SU-DHL-6 (cell line): ENCODE results near the gene GALNT12.

Experiments used
- H2AFZ ChIP-seq: fragments of 200-600 bp; sonication (generic); 2 replicates; pipeline ENCODE4 v1.6.1; 2014; ENCODE audit warnings: low read depth, mild to moderate bottlenecking, moderate library complexity, mixed read lengths, antibody characterized with exemption, low read length; ENCODE audit not compliant: severe bottlenecking
- H3F3A ChIP-seq: fragments of 200-600 bp; shearing (Covaris generic); 2 replicates; pipeline ENCODE4 v1.6.0; 2016; ENCODE audit warnings: antibody characterized with exemption, mild to moderate bottlenecking; ENCODE audit not compliant: insufficient read depth
- H3K27ac ChIP-seq: fragments of 200-600 bp; sonication (generic); 2 replicates; pipeline ENCODE4 v1.5.1; 2016; ENCODE audit warnings: low read depth, mild to moderate bottlenecking, low read length, moderate library complexity, mixed read lengths
- H3K27me3 ChIP-seq: fragments of 200-600 bp; sonication (generic), shearing (Covaris generic); 2 replicates; pipeline ENCODE4 v1.6.0; 2014; ENCODE audit warnings: mild to moderate bottlenecking, low read length
- H3K36me3 ChIP-seq: fragments of 200-600 bp; sonication (generic); 2 replicates; pipeline ENCODE4 v1.6.1; 2014; ENCODE audit warnings: mild to moderate bottlenecking, low read length, mixed read lengths
- H3K4me2 ChIP-seq: fragments of 300-600, 200-600 bp; shearing (Covaris generic), sonication (generic); 2 replicates; pipeline ENCODE4 v1.6.0; 2014; ENCODE audit warnings: low read length, low read depth, mild to moderate bottlenecking; ENCODE audit not compliant: poor library complexity, severe bottlenecking
- H3K4me3 ChIP-seq: fragments of 200-600 bp; sonication (generic); 2 replicates; pipeline ENCODE4 v1.5.1; 2014; ENCODE audit warnings: antibody characterized with exemption, low read length, mild to moderate bottlenecking, mixed read lengths; ENCODE audit not compliant: insufficient read depth, poor library complexity, severe bottlenecking
- H3K79me2 ChIP-seq: fragments of 200-600 bp; sonication (generic); 2 replicates; pipeline ENCODE4 v1.6.1; 2014; ENCODE audit warnings: mild to moderate bottlenecking, low read length, moderate library complexity; ENCODE audit not compliant: insufficient read depth
- H3K9ac ChIP-seq: fragments of 200-600 bp; sonication (generic); 2 replicates; pipeline ENCODE4 v1.7.0; 2014; ENCODE audit warnings: mild to moderate bottlenecking, low read length
- H3K9me2 ChIP-seq: fragments of 200-600 bp; sonication (generic); replicated peaks from 2 replicates; pipeline ENCODE4 v1.6.1; 2014; ENCODE audit warnings: low read length; ENCODE audit not compliant: insufficient read depth
- H3K9me3 ChIP-seq: fragments of 200-600 bp; sonication (generic); 2 replicates; pipeline ENCODE4 v1.6.1; 2014; ENCODE audit warnings: low read length, mixed read lengths; ENCODE audit not compliant: insufficient read depth
- H4K20me1 ChIP-seq: fragments of 200-600 bp; sonication (generic); 2 replicates; pipeline ENCODE4 v1.6.1; 2014; ENCODE audit warnings: low read depth, mild to moderate bottlenecking, antibody characterized with exemption, low read length, moderate library complexity, mixed read lengths
- EZH2phosphoT487 ChIP-seq: fragments of 200-600 bp; sonication (generic), shearing (Covaris generic); conservative IDR thresholded peaks from 2 replicates; pipeline ENCODE4 v1.6.1; 2018; ENCODE audit warnings: mild to moderate bottlenecking, antibody characterized with exemption, low read length, moderate library complexity, mixed read lengths
- TF ChIP-seq, protein P1 (sequence below): fragments of 200-600 bp; sonication (generic); IDR thresholded peaks from one replicate; pipeline ENCODE4 v1.5.1; 2017; ENCODE audit warnings: antibody characterized with exemption, mild to moderate bottlenecking, low read length, moderate library complexity; ENCODE audit not compliant: insufficient read depth, poor library complexity, severe bottlenecking

Gene GALNT12

DNA sequence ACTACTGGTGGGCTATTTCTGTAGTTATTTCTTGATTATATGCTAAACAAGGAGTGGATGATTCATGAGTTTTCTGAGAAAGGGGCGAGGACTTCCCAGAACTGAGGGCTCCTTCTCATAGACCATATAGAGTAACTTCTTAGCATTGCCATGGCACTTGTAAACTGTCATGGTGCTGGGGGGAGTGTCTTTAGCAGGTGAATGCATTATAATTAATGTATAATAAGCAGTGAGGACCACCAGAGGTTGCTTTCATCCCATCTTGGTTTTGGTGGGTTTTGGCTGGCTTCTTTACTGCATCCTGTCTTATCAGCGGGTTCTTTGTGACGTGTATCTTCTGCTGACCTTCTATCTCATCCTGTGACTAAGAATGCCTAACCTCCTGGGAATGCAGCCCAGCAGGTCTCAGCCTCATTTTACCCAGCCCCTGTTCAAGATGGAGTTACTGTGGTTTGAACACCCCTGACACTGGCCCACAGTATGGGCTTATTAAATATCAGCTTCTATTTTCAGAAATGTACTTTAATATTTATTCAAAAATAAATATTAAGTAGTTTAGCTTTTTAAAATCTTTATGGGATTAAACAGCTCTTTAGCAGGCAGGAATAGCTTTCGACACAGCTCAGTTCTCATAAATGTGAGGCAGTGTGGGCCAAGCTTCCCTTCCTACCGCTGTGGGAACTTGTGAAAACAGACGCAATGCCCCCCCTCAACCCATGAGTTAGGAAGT is 44.4 kb downstream of the GALNT12 start:
- H3K4me2 ChIP-seq = no peak overlapping the region
- H2AFZ ChIP-seq = no peak overlapping the region
- H3K9me2 ChIP-seq = no peaks in the 10 kb centered on the region
- H3K9ac ChIP-seq = no peak overlapping the region
- no peak overlapping the region for H3K4me3 ChIP-seq
- H3K27me3 ChIP-seq = no peaks in the 10 kb centered on the region
- H4K20me1 ChIP-seq = no peaks in the 10 kb centered on the region
- no peaks in the 10 kb centered on the region for H3K36me3 ChIP-seq
- TF ChIP-seq EZH2phosphoT487 = no peak
- TF ChIP-seq, protein P1, sequence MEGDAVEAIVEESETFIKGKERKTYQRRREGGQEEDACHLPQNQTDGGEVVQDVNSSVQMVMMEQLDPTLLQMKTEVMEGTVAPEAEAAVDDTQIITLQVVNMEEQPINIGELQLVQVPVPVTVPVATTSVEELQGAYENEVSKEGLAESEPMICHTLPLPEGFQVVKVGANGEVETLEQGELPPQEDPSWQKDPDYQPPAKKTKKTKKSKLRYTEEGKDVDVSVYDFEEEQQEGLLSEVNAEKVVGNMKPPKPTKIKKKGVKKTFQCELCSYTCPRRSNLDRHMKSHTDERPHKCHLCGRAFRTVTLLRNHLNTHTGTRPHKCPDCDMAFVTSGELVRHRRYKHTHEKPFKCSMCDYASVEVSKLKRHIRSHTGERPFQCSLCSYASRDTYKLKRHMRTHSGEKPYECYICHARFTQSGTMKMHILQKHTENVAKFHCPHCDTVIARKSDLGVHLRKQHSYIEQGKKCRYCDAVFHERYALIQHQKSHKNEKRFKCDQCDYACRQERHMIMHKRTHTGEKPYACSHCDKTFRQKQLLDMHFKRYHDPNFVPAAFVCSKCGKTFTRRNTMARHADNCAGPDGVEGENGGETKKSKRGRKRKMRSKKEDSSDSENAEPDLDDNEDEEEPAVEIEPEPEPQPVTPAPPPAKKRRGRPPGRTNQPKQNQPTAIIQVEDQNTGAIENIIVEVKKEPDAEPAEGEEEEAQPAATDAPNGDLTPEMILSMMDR = no peak
- H3K79me2 ChIP-seq = no peaks in the 10 kb centered on the region
- no peak overlapping the region for H3K27ac ChIP-seq
- no peaks in the 10 kb centered on the region for H3F3A ChIP-seq
- H3K9me3 ChIP-seq = no peaks in the 10 kb centered on the region

DNA sequence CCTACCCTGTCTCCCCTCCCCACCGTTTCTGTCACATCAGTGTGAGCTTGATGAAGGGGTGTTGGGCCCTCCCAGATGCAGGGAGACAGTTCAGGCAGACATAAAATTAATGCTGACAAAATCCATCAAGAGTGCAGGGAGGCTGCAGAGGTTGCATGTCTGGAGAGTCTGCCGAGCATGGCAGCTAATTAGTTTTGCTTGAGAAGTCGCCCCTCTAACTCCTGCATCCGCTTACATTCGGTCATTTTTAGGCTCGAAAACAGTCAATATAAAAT is 44.9 kb downstream of the GALNT12 start:
- Histone ChIP-seq H3K27ac (no peak overlapping the region), H3K9me3 (no peaks in the 10 kb centered on the region), H3F3A (no peaks in the 10 kb centered on the region), H3K36me3 (no peaks in the 10 kb centered on the region), H2AFZ (no peak overlapping the region), H3K9ac (no peak overlapping the region), H3K4me3 (no peak overlapping the region), H4K20me1 (no peaks in the 10 kb centered on the region), H3K4me2 (no peak overlapping the region), H3K9me2 (no peaks in the 10 kb centered on the region), H3K27me3 (no peaks in the 10 kb centered on the region), H3K79me2 (no peaks in the 10 kb centered on the region)
- TF ChIP-seq, protein P1 = no peak
- no peak for TF ChIP-seq EZH2phosphoT487

DNA sequence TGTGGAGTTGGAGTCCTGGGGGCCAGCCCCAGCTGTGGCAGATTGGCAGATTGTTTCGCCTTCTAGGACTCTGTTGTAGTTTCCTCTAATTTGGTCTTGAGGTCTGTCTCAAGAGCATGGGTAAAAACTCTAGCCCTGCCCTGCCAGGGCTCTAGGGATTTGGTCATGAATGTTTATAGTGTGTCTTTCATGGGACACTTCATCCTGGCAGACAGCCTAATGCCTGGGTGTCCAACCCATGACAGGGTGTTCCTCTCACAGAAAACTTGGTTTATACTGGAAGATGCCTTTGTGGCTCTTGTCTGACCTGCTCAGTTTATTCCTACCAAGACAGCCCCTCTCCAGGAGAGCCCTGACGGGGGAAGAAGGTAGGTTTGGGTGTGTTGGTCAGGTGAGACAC is 45.5 kb downstream of the GALNT12 start:
- Histone ChIP-seq H3K79me2 (no peaks in the 10 kb centered on the region), H3K9me3 (no peaks in the 10 kb centered on the region), H4K20me1 (no peaks in the 10 kb centered on the region), H3F3A (no peaks in the 10 kb centered on the region), H3K9ac (no peak overlapping the region), H3K9me2 (no peaks in the 10 kb centered on the region), H2AFZ (no peak overlapping the region), H3K4me3 (no peak overlapping the region), H3K27me3 (no peaks in the 10 kb centered on the region), H3K4me2 (no peak overlapping the region), H3K36me3 (no peaks in the 10 kb centered on the region), H3K27ac (no peak overlapping the region)
- TF ChIP-seq EZH2phosphoT487 = no peak
- TF ChIP-seq, protein P1 = no peak
